GM12875 (cell line): ENCODE measurements around the gene GNB1L.

Experiments used
- H3K4me3 ChIP-seq: one replicate; pipeline ENCODE4 v1.5.1; 2011; ENCODE audit warnings: low read depth, low read length, control low read depth
- CTCF ChIP-seq: IDR thresholded peaks from 2 replicates; pipeline ENCODE4 v1.5.1; 2011; ENCODE audit warnings: low read depth, mild to moderate bottlenecking, control low read depth, inconsistent platforms, low read length, moderate library complexity, borderline replicate concordance; ENCODE audit not compliant: insufficient read depth

Gene GNB1L

GRCh38 chr22:19760951-19761724 lies 93.5 kb downstream of the GNB1L start:
- no peak overlapping the region for H3K4me3 ChIP-seq

GRCh38 chr22:19760058-19760950 lies 94.4 kb downstream of the GNB1L start, which contains the start of gene TBX1:
TSS of gene TBX1 (plus strand) at chr22:19760778. CDS start at chr22:19760844, 66 bp downstream.
- TF ChIP-seq CTCF: no peak
- H3K4me3 ChIP-seq: no peak within 1 kb of the TSS

More at GRCh38 chr22:19760951-19761724, 93.5 kb downstream of the GNB1L start:
- no peak for TF ChIP-seq CTCF

GRCh38 chr22:19759427-19760057 lies 95.1 kb downstream of the GNB1L start:
- no peak for TF ChIP-seq CTCF
- H3K4me3 ChIP-seq: no peak overlapping the region

DNA sequence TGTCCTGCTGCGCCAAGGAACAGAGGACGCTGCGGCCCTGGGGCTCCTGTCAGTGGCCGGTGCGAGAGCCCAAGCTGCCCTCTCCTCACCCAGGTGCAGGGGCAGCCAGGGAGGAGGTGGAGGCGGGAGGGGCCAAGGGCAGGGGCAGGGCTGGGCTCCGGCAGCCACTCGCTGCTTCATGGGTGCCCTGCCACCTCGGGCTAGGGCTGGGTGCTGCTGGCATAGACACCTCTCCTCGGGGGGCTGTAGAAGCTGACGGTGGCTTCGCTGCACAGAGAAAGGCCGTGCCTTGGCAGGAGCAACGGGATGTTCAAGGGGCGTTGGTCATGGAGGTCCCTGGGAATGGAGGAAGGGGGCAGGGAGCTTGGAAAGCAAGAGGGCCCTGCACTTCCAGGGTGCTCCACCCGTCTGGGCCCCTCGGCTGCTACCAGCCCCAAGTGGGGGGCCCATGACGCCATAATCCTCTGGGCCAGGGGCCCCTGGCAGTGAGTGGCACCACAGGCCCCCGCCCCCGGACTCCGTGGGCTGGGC lies 95.7 kb downstream of the GNB1L start:
- no peak overlapping the region for H3K4me3 ChIP-seq
- TF ChIP-seq CTCF: no peak

GRCh38 chr22:19757985-19758895 lies 96.4 kb downstream of the GNB1L start:
- TF ChIP-seq CTCF: no peak
- no peak overlapping the region for H3K4me3 ChIP-seq
